ENCODE results near the gene MREG.

MREG gene

DNA sequence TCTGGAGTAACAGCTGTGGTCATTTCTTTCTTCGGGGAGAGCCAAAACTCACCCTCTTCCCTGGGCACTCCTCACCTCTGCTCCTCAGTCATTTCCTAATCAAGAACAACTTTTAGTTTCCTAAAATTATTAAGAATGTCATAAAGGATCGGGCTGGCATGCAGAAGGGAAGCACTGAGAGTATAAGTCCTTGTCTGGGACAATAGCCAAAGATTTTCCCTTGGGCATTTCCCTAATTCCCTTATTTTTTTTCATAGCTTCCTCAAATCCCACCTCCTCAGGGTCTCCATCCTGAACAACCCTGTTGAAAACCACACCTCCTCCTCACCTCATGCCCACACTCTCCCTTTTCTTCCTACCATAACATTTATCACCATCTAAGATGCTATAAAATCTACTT lies 115.0 kb downstream of the MREG start:
- no peak for DNase-seq (ENCODE audit: low read depth in 1 of 2, low spot score in 1 of 2)

DNA sequence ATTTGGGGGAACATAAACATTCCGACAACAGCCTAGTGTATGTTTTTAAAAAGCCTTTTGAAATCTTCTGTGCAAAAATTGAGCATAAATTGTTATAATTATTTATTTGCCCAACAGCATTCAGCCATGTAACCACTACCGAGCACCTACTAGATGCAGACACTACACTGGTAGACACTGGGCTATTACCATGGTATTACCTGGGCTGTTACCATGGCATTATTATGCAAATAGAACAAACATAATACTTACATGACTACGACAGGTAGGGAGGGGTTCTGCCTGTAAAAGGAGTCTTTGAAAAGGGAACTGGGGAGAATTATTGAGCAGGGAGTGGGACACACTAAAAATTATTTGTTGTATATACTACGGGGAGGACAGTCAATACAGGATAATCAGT lies 116.4 kb downstream of the MREG start:
- DNase-seq (ENCODE audit: low read depth in 1 of 2, low spot score in 1 of 2) = no peak

DNA sequence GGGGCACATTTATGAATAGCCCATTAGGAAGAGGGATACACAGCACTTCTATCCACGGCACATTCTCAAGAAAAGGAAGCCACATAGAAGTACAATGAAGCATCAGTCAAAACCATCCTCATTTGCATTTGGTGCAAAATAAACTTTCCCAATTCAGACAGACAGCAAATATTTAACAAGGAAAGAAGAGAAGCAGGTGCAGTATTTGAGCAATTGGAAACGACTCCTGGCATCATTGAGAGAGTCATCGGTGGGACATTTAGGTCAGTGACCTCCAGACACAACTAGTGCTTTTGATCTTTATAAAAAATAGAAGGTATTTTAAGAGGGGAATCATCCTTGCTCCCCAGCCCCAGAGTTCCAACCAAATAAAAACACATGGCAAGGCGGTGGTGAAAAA lies 118.0 kb downstream of the MREG start:
- DNase-seq (ENCODE audit: low read depth in 1 of 2, low spot score in 1 of 2) = no peak
